ENCODE data around the gene TNFAIP3.
A peak's percentile ranks its signal among the peaks of the same experiment; 100 is the strongest.

Gene TNFAIP3

GRCh38 chr6:137866914-137867684, at the start of gene TNFAIP3:
TSS of gene TNFAIP3 (plus strand) at chr6:137867259. CDS start at chr6:137871228, 3,969 bp downstream.
- peaks cover 49% of the 10 kb centered on the region for H3K79me2 ChIP-seq (ENCODE audit: control insufficient read depth, insufficient read depth, low read length, unreplicated experiment)
- H3K4me3 ChIP-seq (ENCODE audit: low read depth, low read length) = peak within 1 kb of the TSS; percentile 95
- H3K36me3 ChIP-seq (ENCODE audit: insufficient read depth, low read length) = peaks cover 10% of the 10 kb centered on the region; the same call in 1 of the 2 replicates
- H3K27me3 ChIP-seq (ENCODE audit: insufficient read depth, low read length) = no peaks in the 10 kb centered on the region
- H3K27ac ChIP-seq (ENCODE audit: low read depth, low read length) = peak within 1 kb of the TSS; percentile 93
- H3K4me1 ChIP-seq (ENCODE audit: control insufficient read depth, insufficient read depth, low read length, unreplicated experiment) = peaks cover 15% of the 10 kb centered on the region
- peak within 1 kb of the TSS; percentile 48 for H2AFZ ChIP-seq (ENCODE audit: low read length, unreplicated experiment)

- Histone ChIP-seq H2AFZ (ENCODE audit: low read length, unreplicated experiment) (no peak overlapping the region), H3K36me3 (ENCODE audit: insufficient read depth, low read length) (no peaks in the 10 kb centered on the region), H3K4me1 (ENCODE audit: control insufficient read depth, insufficient read depth, low read length, unreplicated experiment) (peaks cover 26% of the 10 kb centered on the region), H3K79me2 (ENCODE audit: control insufficient read depth, insufficient read depth, low read length, unreplicated experiment) (no peaks in the 10 kb centered on the region), H3K27me3 (ENCODE audit: insufficient read depth, low read length) (no peaks in the 10 kb centered on the region), H3K27ac (ENCODE audit: low read depth, low read length) (no peak overlapping the region), H3K4me3 (ENCODE audit: low read depth, low read length) (no peak overlapping the region)
Measured at GRCh38 chr6:137818440-137818839, 48.6 kb upstream of the TNFAIP3 start.

- no peaks in the 10 kb centered on the region for H3K27me3 ChIP-seq (ENCODE audit: insufficient read depth, low read length)
- H3K79me2 ChIP-seq (ENCODE audit: control insufficient read depth, insufficient read depth, low read length, unreplicated experiment) = no peaks in the 10 kb centered on the region
- peak overlapping the region; percentile 76; the same call in 1 of the 2 replicates for H3K27ac ChIP-seq (ENCODE audit: low read depth, low read length)
- no peak overlapping the region for H3K4me3 ChIP-seq (ENCODE audit: low read depth, low read length)
- peaks cover 37% of the 10 kb centered on the region for H3K4me1 ChIP-seq (ENCODE audit: control insufficient read depth, insufficient read depth, low read length, unreplicated experiment)
- H2AFZ ChIP-seq (ENCODE audit: low read length, unreplicated experiment) = peak overlapping the region; percentile 67
- H3K36me3 ChIP-seq (ENCODE audit: insufficient read depth, low read length) = no peaks in the 10 kb centered on the region
Measured at GRCh38 chr6:137819740-137820139, 47.3 kb upstream of the TNFAIP3 start.

GRCh38 chr6:137820425-137820824, 46.6 kb upstream of the TNFAIP3 start:
- Histone ChIP-seq H3K36me3 (ENCODE audit: insufficient read depth, low read length) (no peaks in the 10 kb centered on the region), H2AFZ (ENCODE audit: low read length, unreplicated experiment) (no peak overlapping the region), H3K4me1 (ENCODE audit: control insufficient read depth, insufficient read depth, low read length, unreplicated experiment) (peaks cover 41% of the 10 kb centered on the region), H3K79me2 (ENCODE audit: control insufficient read depth, insufficient read depth, low read length, unreplicated experiment) (no peaks in the 10 kb centered on the region), H3K4me3 (ENCODE audit: low read depth, low read length) (0 out of 2 replicates have a peak overlapping the region, but pooled peaks have one; percentile 28), H3K27ac (ENCODE audit: low read depth, low read length) (peak overlapping the region; percentile 76), H3K27me3 (ENCODE audit: insufficient read depth, low read length) (no peaks in the 10 kb centered on the region)

GRCh38 chr6:137820952-137821351, 46.1 kb upstream of the TNFAIP3 start:
- Histone ChIP-seq H3K27me3 (ENCODE audit: insufficient read depth, low read length) (no peaks in the 10 kb centered on the region), H3K36me3 (ENCODE audit: insufficient read depth, low read length) (no peaks in the 10 kb centered on the region), H2AFZ (ENCODE audit: low read length, unreplicated experiment) (no peak overlapping the region), H3K4me1 (ENCODE audit: control insufficient read depth, insufficient read depth, low read length, unreplicated experiment) (peaks cover 42% of the 10 kb centered on the region), H3K27ac (ENCODE audit: low read depth, low read length) (peak overlapping the region; percentile 76), H3K79me2 (ENCODE audit: control insufficient read depth, insufficient read depth, low read length, unreplicated experiment) (no peaks in the 10 kb centered on the region), H3K4me3 (ENCODE audit: low read depth, low read length) (0 out of 2 replicates have a peak overlapping the region, but pooled peaks have one; percentile 28)

GRCh38 chr6:137821491-137821890, 45.6 kb upstream of the TNFAIP3 start:
- no peaks in the 10 kb centered on the region for H3K36me3 ChIP-seq (ENCODE audit: insufficient read depth, low read length)
- no peaks in the 10 kb centered on the region for H3K79me2 ChIP-seq (ENCODE audit: control insufficient read depth, insufficient read depth, low read length, unreplicated experiment)
- peaks cover 42% of the 10 kb centered on the region for H3K4me1 ChIP-seq (ENCODE audit: control insufficient read depth, insufficient read depth, low read length, unreplicated experiment)
- no peaks in the 10 kb centered on the region for H3K27me3 ChIP-seq (ENCODE audit: insufficient read depth, low read length)
- peak overlapping the region; percentile 76 for H3K27ac ChIP-seq (ENCODE audit: low read depth, low read length)
- no peak overlapping the region for H3K4me3 ChIP-seq (ENCODE audit: low read depth, low read length)
- no peak overlapping the region for H2AFZ ChIP-seq (ENCODE audit: low read length, unreplicated experiment)

GRCh38 chr6:137823826-137824555, 43.1 kb upstream of the TNFAIP3 start:
- Histone ChIP-seq H3K4me1 (ENCODE audit: control insufficient read depth, insufficient read depth, low read length, unreplicated experiment) (peaks cover 43% of the 10 kb centered on the region), H3K27ac (ENCODE audit: low read depth, low read length) (peak overlapping the region; percentile 42; the same call in 1 of the 2 replicates), H2AFZ (ENCODE audit: low read length, unreplicated experiment) (no peak overlapping the region), H3K79me2 (ENCODE audit: control insufficient read depth, insufficient read depth, low read length, unreplicated experiment) (no peaks in the 10 kb centered on the region), H3K36me3 (ENCODE audit: insufficient read depth, low read length) (no peaks in the 10 kb centered on the region), H3K4me3 (ENCODE audit: low read depth, low read length) (no peak overlapping the region), H3K27me3 (ENCODE audit: insufficient read depth, low read length) (no peaks in the 10 kb centered on the region)

- Histone ChIP-seq H3K4me3 (ENCODE audit: low read depth, low read length) (no peak overlapping the region), H3K27me3 (ENCODE audit: insufficient read depth, low read length) (no peaks in the 10 kb centered on the region), H3K79me2 (ENCODE audit: control insufficient read depth, insufficient read depth, low read length, unreplicated experiment) (no peaks in the 10 kb centered on the region), H2AFZ (ENCODE audit: low read length, unreplicated experiment) (no peak overlapping the region), H3K36me3 (ENCODE audit: insufficient read depth, low read length) (no peaks in the 10 kb centered on the region), H3K4me1 (ENCODE audit: control insufficient read depth, insufficient read depth, low read length, unreplicated experiment) (peaks cover 46% of the 10 kb centered on the region), H3K27ac (ENCODE audit: low read depth, low read length) (no peak overlapping the region)
Measured at GRCh38 chr6:137824556-137824879, 42.5 kb upstream of the TNFAIP3 start.

GRCh38 chr6:137824896-137825295, 42.2 kb upstream of the TNFAIP3 start:
- H3K36me3 ChIP-seq (ENCODE audit: insufficient read depth, low read length) = no peaks in the 10 kb centered on the region

GRCh38 chr6:137827411-137827940, 39.6 kb upstream of the TNFAIP3 start:
- Histone ChIP-seq H3K27ac (ENCODE audit: low read depth, low read length) (no peak overlapping the region), H3K36me3 (ENCODE audit: insufficient read depth, low read length) (no peaks in the 10 kb centered on the region), H3K4me3 (ENCODE audit: low read depth, low read length) (no peak overlapping the region), H3K27me3 (ENCODE audit: insufficient read depth, low read length) (no peaks in the 10 kb centered on the region), H2AFZ (ENCODE audit: low read length, unreplicated experiment) (no peak overlapping the region), H3K79me2 (ENCODE audit: control insufficient read depth, insufficient read depth, low read length, unreplicated experiment) (no peaks in the 10 kb centered on the region), H3K4me1 (ENCODE audit: control insufficient read depth, insufficient read depth, low read length, unreplicated experiment) (peaks cover 50% of the 10 kb centered on the region)

More at GRCh38 chr6:137824896-137825295, 42.2 kb upstream of the TNFAIP3 start:
- no peak overlapping the region for H3K27ac ChIP-seq (ENCODE audit: low read depth, low read length)
- H3K4me3 ChIP-seq (ENCODE audit: low read depth, low read length) = no peak overlapping the region
- H3K27me3 ChIP-seq (ENCODE audit: insufficient read depth, low read length) = no peaks in the 10 kb centered on the region
- no peaks in the 10 kb centered on the region for H3K79me2 ChIP-seq (ENCODE audit: control insufficient read depth, insufficient read depth, low read length, unreplicated experiment)
- no peak overlapping the region for H2AFZ ChIP-seq (ENCODE audit: low read length, unreplicated experiment)
- peaks cover 46% of the 10 kb centered on the region for H3K4me1 ChIP-seq (ENCODE audit: control insufficient read depth, insufficient read depth, low read length, unreplicated experiment)
